ENCODE measurements around the gene TOP1.

DNA sequence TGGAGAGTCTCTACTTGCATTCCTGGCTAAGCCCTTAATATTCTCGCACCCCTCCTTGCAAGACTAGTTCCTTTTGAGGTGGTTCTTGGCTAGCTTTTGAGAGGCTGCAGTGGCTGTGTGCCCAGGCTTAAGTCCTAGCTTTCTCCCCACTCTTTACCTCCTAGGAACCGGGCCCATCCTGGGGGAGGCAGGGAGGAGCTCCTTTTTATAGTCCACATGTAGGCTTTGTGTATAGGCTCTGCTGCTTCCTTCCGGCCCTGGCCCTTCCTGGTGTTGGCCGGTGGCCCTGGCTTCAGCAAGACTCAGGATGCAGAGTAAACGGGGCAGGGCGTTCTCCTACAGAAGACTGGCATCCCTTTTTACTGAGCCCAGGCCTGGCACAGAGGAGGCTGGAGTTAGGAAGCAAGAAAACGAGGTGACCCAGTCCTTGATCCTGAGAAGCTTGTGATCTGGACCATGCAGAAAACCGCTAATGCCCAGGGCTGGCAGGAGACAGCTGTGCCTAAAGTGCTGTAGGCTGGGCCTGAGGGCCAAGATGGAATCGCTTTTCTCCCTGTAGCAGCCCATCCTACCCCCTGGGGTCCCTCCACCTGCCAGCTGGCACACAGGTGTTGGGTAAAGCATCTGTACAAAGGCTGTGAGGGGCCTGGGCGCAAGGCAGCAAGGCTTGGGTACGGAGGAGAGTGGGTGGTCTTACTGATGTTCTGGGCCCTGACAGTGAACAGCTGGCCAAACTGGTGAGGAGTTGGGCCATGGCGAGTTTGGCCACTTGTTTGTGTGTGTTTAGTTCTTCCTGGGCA, 117.4 kb downstream of the TOP1 start:
- TF ChIP-seq ELF4 (IDR thresholded peaks at IDR 0.05) (no peak), SUZ12 (IDR thresholded peaks at IDR 0.05) (no peak), SP1 (IDR thresholded peaks at IDR 0.05) (no peak), HDGF (IDR thresholded peaks at IDR 0.05; ENCODE audit: borderline replicate concordance) (no peak)
